CD4-positive, CD25-positive, alpha-beta regulatory T cell (primary cell): ENCODE results near the gene LRRFIP2. TPM values are rescaled to one million over a fixed set of nuclear protein-coding genes. Genes with fewer than 3 reads are reported as not detected.
"Not testable (repeated sequence)": the region's sequence is repeated elsewhere in the genome, so short reads cannot be mapped to it uniquely, and the experiment has no call there.

Experiments used
- ATAC-seq, 2 donors: fragments of 150-1000 bp; cut with Tn5 transposase; one replicate each; pipeline ENCODE4 v1.10.0; 2021; ENCODE audit warnings: low read depth in 2 of 2, moderate number of reproducible peaks in 2 of 2, moderate library complexity in 1 of 2
- DNase-seq, 3 donors: peaks; one replicate each; pipeline versions ENCODE4 v3.0.0 to v3.0.0-alpha.2; 2012 to 2022; ENCODE audit warnings: mixed read lengths in 1 of 3
- H3K27ac ChIP-seq: one replicate; pipeline ENCODE4 v1.7.0; 2013; ENCODE audit warnings: mild to moderate bottlenecking, low read length; ENCODE audit not compliant: insufficient read depth, poor library complexity, severe bottlenecking
- H3K27me3 ChIP-seq: one replicate; pipeline ENCODE4 v1.7.0; 2013; ENCODE audit warnings: low read length; ENCODE audit not compliant: control insufficient read depth, insufficient read depth
- H3K36me3 ChIP-seq: one replicate; pipeline ENCODE4 v1.7.0; 2013; ENCODE audit warnings: mild to moderate bottlenecking, low read length, moderate library complexity; ENCODE audit not compliant: control insufficient read depth, insufficient read depth
- H3K4me1 ChIP-seq: 2 replicates; pipeline ENCODE4 v1.7.0; 2013; ENCODE audit warnings: mild to moderate bottlenecking, low read length; ENCODE audit not compliant: insufficient read depth, control insufficient read depth, poor library complexity, severe bottlenecking
- H3K4me3 ChIP-seq: one replicate; pipeline ENCODE4 v1.7.0; 2013; ENCODE audit warnings: low read depth, mild to moderate bottlenecking, low read length, moderate library complexity
- H3K9me3 ChIP-seq, 2 experiments: 1 replicate in 1 of 2; 2 replicates in 1 of 2; pipeline ENCODE4 v1.7.0; 2013; ENCODE audit warnings: low read length in 2 of 2, mild to moderate bottlenecking in 1 of 2, moderate library complexity in 1 of 2; ENCODE audit not compliant: control insufficient read depth in 2 of 2
- H3K27ac Mint-ChIP-seq, 3 donors: one replicate each; pipeline ENCODE4 v1.8.0; 2020 to 2022; ENCODE audit warnings: mild to moderate bottlenecking in 3 of 3, mixed read lengths in 3 of 3, moderate library complexity in 2 of 3
- H3K27me3 Mint-ChIP-seq: one replicate; pipeline ENCODE4 v1.8.0; 2022; ENCODE audit warnings: mild to moderate bottlenecking, mixed read lengths
- H3K36me3 Mint-ChIP-seq: one replicate; pipeline ENCODE4 v1.8.0; 2020; ENCODE audit warnings: mixed read lengths
- H3K4me1 Mint-ChIP-seq, 4 donors: one replicate each; pipeline ENCODE4 v1.8.0; 2020 to 2022; ENCODE audit warnings: mixed read lengths in 4 of 4, mild to moderate bottlenecking in 1 of 4
- H3K4me3 Mint-ChIP-seq, 4 donors: one replicate each; pipeline ENCODE4 v1.8.0; 2020 to 2022; ENCODE audit warnings: mild to moderate bottlenecking in 4 of 4, mixed read lengths in 4 of 4, moderate library complexity in 3 of 4
- H3K9me3 Mint-ChIP-seq, 7 donors: one replicate each; pipeline ENCODE4 v1.8.0; 2020 to 2022; ENCODE audit warnings: mixed read lengths in 7 of 7, mild to moderate bottlenecking in 3 of 7, moderate library complexity in 2 of 7
- polyA plus RNA-seq, 4 donors: library from polyadenylated mRNA; unstranded; fragments of 300-500 nt; fragmentation: Illumina TruSeq; gene quantifications; one replicate each; pipeline ENCODE4 v1.2.3, GENCODE V29; 2021
- total RNA-seq: library from RNA; stranded (reverse); gene quantifications from one replicate; pipeline ENCODE4 v1.2.3, GENCODE V29; 2022

LRRFIP2 gene
- total RNA-seq (78.5 TPM), polyA plus RNA-seq (10 to 100 TPM; 14.5 to 24.0 (median 19.4) TPM)

GRCh38 chr3:37174532-37175126, at the start of gene LRRFIP2:
Gene LRRFIP2, minus strand, starts transcription at chr3:37174582. Its CDS starts 25,599 bp downstream, at chr3:37148983.
- ATAC-seq: peak; percentile 55 to 63
- H3K4me1 ChIP-seq: peaks cover 29% of the 10 kb centered on the region
- Mint-ChIP-seq H3K9me3 (no peaks in the 10 kb centered on the region), H3K4me1 (peaks cover 31 to 70% (median 56%) of the 10 kb centered on the region in 4 donors), H3K36me3 (peaks cover 10% of the 10 kb centered on the region), H3K27me3 (no peaks in the 10 kb centered on the region), H3K27ac (peak within 1 kb of the TSS; percentile 75 to 91 (median 79)), H3K4me3 (peak within 1 kb of the TSS; percentile 92 to 98 (median 94))
- H3K27me3 ChIP-seq: no peaks in the 10 kb centered on the region
- H3K27ac ChIP-seq: peak within 1 kb of the TSS; percentile 81
- DNase-seq: peak; percentile 11 to 63 (median 53)
- H3K36me3 ChIP-seq: peaks cover 20% of the 10 kb centered on the region
- no peaks in the 10 kb centered on the region for H3K9me3 ChIP-seq
- H3K4me3 ChIP-seq: peak within 1 kb of the TSS; percentile 92

GRCh38 chr3:37223576-37223975, 49.2 kb upstream of the LRRFIP2 start:
- no peak for DNase-seq
- Mint-ChIP-seq H3K4me1 (peaks cover 0 to 6% (median 6%) of the 10 kb centered on the region in 4 donors), H3K27ac (no peak overlapping the region), H3K9me3 (no peaks in the 10 kb centered on the region), H3K27me3 (peaks cover 34% of the 10 kb centered on the region), H3K36me3 (no peaks in the 10 kb centered on the region), H3K4me3 (no peak overlapping the region)
- Histone ChIP-seq H3K4me1 (peaks cover 3% of the 10 kb centered on the region), H3K9me3 (no peaks in the 10 kb centered on the region), H3K4me3 (no peak overlapping the region), H3K36me3 (no peaks in the 10 kb centered on the region), H3K27ac (no peak overlapping the region), H3K27me3 (peaks cover 10% of the 10 kb centered on the region)
- no peak for ATAC-seq

GRCh38 chr3:37223141-37223558, 48.8 kb upstream of the LRRFIP2 start:
- H3K36me3 ChIP-seq: no peaks in the 10 kb centered on the region
- H3K9me3 ChIP-seq: no peaks in the 10 kb centered on the region
- H3K4me1 Mint-ChIP-seq: peaks cover 0 to 6% (median 6%) of the 10 kb centered on the region in 4 donors
- peaks cover 3% of the 10 kb centered on the region for H3K4me1 ChIP-seq
- ATAC-seq (no peak), DNase-seq (peak in 1 of 3 donors; percentile 11)
- no peak overlapping the region for H3K27ac ChIP-seq
- no peaks in the 10 kb centered on the region for H3K9me3 Mint-ChIP-seq
- no peak overlapping the region for H3K4me3 ChIP-seq
- H3K27me3 Mint-ChIP-seq: peaks cover 33% of the 10 kb centered on the region
- H3K27me3 ChIP-seq: peaks cover 10% of the 10 kb centered on the region
- no peaks in the 10 kb centered on the region for H3K36me3 Mint-ChIP-seq
- H3K27ac Mint-ChIP-seq: no peak overlapping the region
- H3K4me3 Mint-ChIP-seq: no peak overlapping the region

- H3K4me1 ChIP-seq, H3K4me3 Mint-ChIP-seq: not testable (repeated sequence)
Observed at GRCh38 chr3:37222542-37222941, 48.2 kb upstream of the LRRFIP2 start.

GRCh38 chr3:37221407-37221806, 47.0 kb upstream of the LRRFIP2 start:
- H3K4me3 Mint-ChIP-seq: peak overlapping the region in 1 of 4 donors; percentile 49
- ATAC-seq: no peak
- Histone ChIP-seq H3K4me1 (peaks cover 19% of the 10 kb centered on the region), H3K4me3 (no peak overlapping the region), H3K27ac (no peak overlapping the region), H3K36me3 (no peaks in the 10 kb centered on the region), H3K27me3 (peaks cover 4% of the 10 kb centered on the region), H3K9me3 (no peaks in the 10 kb centered on the region)
- H3K36me3 Mint-ChIP-seq: no peaks in the 10 kb centered on the region
- no peak for DNase-seq
- H3K27me3 Mint-ChIP-seq: peaks cover 22% of the 10 kb centered on the region
- H3K9me3 Mint-ChIP-seq: no peaks in the 10 kb centered on the region
- H3K4me1 Mint-ChIP-seq: peaks cover 5 to 17% (median 8%) of the 10 kb centered on the region in 4 donors
- no peak overlapping the region for H3K27ac Mint-ChIP-seq

More at GRCh38 chr3:37222542-37222941, 48.2 kb upstream of the LRRFIP2 start:
- not testable (repeated sequence) for H3K36me3 ChIP-seq, H3K36me3 Mint-ChIP-seq, H3K4me3 ChIP-seq, H3K27me3 ChIP-seq, H3K4me1 Mint-ChIP-seq, H3K27ac ChIP-seq, DNase-seq, ATAC-seq, H3K9me3 ChIP-seq, H3K9me3 Mint-ChIP-seq, H3K27ac Mint-ChIP-seq
- H3K27me3 Mint-ChIP-seq: peaks cover 27% of the 10 kb centered on the region

- H3K9me3 Mint-ChIP-seq: no peaks in the 10 kb centered on the region
- peaks cover 28% of the 10 kb centered on the region for H3K4me1 ChIP-seq
- no peaks in the 10 kb centered on the region for H3K36me3 ChIP-seq
- no peak for ATAC-seq
- no peak overlapping the region for H3K27ac ChIP-seq
- H3K4me3 ChIP-seq: no peak overlapping the region
- peaks cover 7 to 15% (median 11%) of the 10 kb centered on the region in 4 donors for H3K4me1 Mint-ChIP-seq
- H3K27me3 ChIP-seq: peaks cover 4% of the 10 kb centered on the region
- H3K4me3 Mint-ChIP-seq: no peak overlapping the region
- H3K27ac Mint-ChIP-seq: no peak overlapping the region
- H3K9me3 ChIP-seq: no peaks in the 10 kb centered on the region
- no peak for DNase-seq
- no peaks in the 10 kb centered on the region for H3K36me3 Mint-ChIP-seq
- H3K27me3 Mint-ChIP-seq: peaks cover 3% of the 10 kb centered on the region
Observed at GRCh38 chr3:37219266-37219665, 44.9 kb upstream of the LRRFIP2 start.

- no peak overlapping the region for H3K27ac Mint-ChIP-seq
- peaks cover 7 to 15% (median 11%) of the 10 kb centered on the region in 4 donors for H3K4me1 Mint-ChIP-seq
- peaks cover under 1% of the 10 kb centered on the region for H3K27me3 ChIP-seq
- no peak for ATAC-seq
- no peak overlapping the region for H3K4me3 ChIP-seq
- H3K4me3 Mint-ChIP-seq: no peak overlapping the region
- no peaks in the 10 kb centered on the region for H3K27me3 Mint-ChIP-seq
- H3K9me3 Mint-ChIP-seq: no peaks in the 10 kb centered on the region
- H3K27ac ChIP-seq: no peak overlapping the region
- DNase-seq: no peak
- H3K36me3 ChIP-seq: no peaks in the 10 kb centered on the region
- no peaks in the 10 kb centered on the region for H3K36me3 Mint-ChIP-seq
- H3K4me1 ChIP-seq: peaks cover 30% of the 10 kb centered on the region
- H3K9me3 ChIP-seq: no peaks in the 10 kb centered on the region
Observed at GRCh38 chr3:37218206-37218605, 43.8 kb upstream of the LRRFIP2 start.
